Neural cell (in vitro differentiated cells): ENCODE results near the gene SNRNP35.

Experiments
- CTCF ChIP-seq: fragments of 450-650 bp; IDR thresholded peaks from 2 replicates; pipeline ENCODE4 v1.5.1; 2014; ENCODE audit warnings: antibody characterized with exemption, mild to moderate bottlenecking, moderate library complexity; ENCODE audit not compliant: poor library complexity, severe bottlenecking
- EP300 ChIP-seq: fragments of 450-650 bp; conservative IDR thresholded peaks from 2 replicates; pipeline ENCODE4 v1.6.1; 2014; ENCODE audit warnings: antibody characterized with exemption, mild to moderate bottlenecking, moderate library complexity; ENCODE audit not compliant: poor library complexity, severe bottlenecking
- EZH2 ChIP-seq: fragments of 200-600, 300-800 bp; shearing (Covaris generic), sonication (generic); IDR thresholded peaks from 2 replicates; pipeline ENCODE4 v1.6.1; 2014; ENCODE audit warnings: antibody characterized with exemption, low read length, borderline replicate concordance, mild to moderate bottlenecking; ENCODE audit not compliant: insufficient read depth, poor library complexity, severe bottlenecking
- RAD21 ChIP-seq: fragments of 450-650 bp; conservative IDR thresholded peaks from 2 replicates; pipeline ENCODE4 v1.6.1; 2014; ENCODE audit warnings: antibody characterized with exemption, mild to moderate bottlenecking, moderate library complexity

- TF ChIP-seq RAD21, result no peak
- TF ChIP-seq EP300, result no peak
- TF ChIP-seq CTCF, result no peak
- TF ChIP-seq EZH2, result no peak
Measured at GRCh38 chr12:123427036-123427769, 30.7 kb upstream of the SNRNP35 start.
